HG03280 (cell line): ENCODE measurements around the gene HOOK2.

Experiments used
- ATAC-seq: cut with Tn5 transposase; IDR thresholded peaks from one replicate; pipeline ENCODE4 v1.9.1; 2021; ENCODE audit warnings: mild to moderate bottlenecking, moderate library complexity; ENCODE audit not compliant: unreplicated experiment

Gene HOOK2

GRCh38 chr19:12794196-12794941 is 19.0 kb upstream of the HOOK2 start:
- ATAC-seq, result no peak

DNA sequence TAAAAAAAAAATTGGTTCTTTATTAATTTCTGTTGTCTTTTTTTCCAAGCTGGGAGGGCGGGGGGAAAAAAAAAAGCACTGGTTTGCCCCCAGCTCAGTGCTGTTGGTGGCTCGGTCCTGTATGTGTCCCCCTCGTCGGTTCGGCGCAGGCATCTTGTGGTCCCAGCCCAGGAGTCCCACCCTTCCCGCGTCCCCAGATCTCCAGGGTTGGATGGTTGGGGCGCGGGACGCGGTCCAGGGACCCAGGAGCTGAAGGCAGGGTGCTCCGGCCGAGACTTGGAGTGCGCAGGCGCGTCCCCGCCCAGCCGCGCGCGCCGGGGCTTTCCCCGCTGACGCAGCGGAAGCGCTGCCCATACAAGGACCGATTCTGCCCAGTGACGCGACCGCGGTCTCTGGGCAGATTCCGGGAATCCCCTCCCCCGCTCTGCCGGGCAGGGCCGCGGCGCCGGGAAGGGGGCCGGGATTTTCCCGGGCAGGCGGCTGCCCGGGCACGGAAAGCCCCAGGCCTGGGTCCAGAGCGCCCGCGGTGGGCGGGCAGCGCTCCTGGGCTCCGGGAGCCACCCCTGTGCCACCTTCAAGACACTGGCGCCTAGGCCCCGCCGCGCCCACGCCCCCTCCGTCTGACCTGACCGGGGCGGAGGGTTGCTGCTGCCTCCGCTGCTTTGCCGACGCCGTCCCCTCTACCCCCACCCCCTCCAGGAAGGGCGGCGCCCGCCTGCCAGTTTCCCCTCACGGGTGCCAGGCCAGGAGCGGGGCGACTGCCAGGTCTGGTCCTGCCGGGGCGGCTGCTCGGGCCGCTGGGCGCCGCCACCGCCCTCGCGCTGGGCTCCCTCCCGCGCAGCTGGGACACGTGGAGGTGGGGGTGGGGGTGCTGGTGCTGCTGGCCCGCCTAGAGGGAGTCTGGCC is 18.2 kb upstream of the HOOK2 start:
- ATAC-seq, result peak; percentile 34

DNA sequence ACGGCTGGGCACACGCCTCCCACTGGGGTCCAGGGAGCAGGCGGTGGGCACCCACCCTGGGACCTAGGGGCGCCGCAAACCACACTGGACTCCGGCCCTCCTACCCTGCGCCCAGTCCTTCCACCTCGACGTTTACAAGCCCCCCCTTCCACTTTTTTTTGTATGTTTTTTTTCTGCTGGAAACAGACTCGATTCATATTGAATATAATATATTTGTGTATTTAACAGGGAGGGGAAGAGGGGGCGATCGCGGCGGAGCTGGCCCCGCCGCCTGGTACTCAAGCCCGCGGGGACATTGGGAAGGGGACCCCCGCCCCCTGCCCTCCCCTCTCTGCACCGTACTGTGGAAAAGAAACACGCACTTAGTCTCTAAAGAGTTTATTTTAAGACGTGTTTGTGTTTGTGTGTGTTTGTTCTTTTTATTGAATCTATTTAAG is 17.5 kb upstream of the HOOK2 start:
- no peak for ATAC-seq

GRCh38 chr19:12792051-12792852 is 16.9 kb upstream of the HOOK2 start:
- ATAC-seq, result no peak

DNA sequence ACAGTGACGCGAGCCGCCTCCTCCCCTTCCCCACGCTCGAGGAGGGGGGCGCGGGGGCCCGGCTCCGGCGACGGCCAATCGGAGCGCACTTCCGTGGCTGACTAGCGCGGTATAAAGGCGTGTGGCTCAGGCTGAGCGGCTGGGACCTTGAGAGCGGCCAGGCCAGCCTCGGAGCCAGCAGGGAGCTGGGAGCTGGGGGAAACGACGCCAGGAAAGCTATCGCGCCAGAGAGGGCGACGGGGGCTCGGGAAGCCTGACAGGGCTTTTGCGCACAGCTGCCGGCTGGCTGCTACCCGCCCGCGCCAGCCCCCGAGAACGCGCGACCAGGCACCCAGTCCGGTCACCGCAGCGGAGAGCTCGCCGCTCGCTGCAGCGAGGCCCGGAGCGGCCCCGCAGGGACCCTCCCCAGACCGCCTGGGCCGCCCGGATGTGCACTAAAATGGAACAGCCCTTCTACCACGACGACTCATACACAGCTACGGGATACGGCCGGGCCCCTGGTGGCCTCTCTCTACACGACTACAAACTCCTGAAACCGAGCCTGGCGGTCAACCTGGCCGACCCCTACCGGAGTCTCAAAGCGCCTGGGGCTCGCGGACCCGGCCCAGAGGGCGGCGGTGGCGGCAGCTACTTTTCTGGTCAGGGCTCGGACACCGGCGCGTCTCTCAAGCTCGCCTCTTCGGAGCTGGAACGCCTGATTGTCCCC is 16.1 kb upstream of the HOOK2 start, which contains the start of gene JUNB:
Gene JUNB, plus strand, starts transcription at position 142 of the 706 bp plus-strand sequence. Its CDS starts 286 bp downstream, at position 428.
- peak; percentile 31 for ATAC-seq

DNA sequence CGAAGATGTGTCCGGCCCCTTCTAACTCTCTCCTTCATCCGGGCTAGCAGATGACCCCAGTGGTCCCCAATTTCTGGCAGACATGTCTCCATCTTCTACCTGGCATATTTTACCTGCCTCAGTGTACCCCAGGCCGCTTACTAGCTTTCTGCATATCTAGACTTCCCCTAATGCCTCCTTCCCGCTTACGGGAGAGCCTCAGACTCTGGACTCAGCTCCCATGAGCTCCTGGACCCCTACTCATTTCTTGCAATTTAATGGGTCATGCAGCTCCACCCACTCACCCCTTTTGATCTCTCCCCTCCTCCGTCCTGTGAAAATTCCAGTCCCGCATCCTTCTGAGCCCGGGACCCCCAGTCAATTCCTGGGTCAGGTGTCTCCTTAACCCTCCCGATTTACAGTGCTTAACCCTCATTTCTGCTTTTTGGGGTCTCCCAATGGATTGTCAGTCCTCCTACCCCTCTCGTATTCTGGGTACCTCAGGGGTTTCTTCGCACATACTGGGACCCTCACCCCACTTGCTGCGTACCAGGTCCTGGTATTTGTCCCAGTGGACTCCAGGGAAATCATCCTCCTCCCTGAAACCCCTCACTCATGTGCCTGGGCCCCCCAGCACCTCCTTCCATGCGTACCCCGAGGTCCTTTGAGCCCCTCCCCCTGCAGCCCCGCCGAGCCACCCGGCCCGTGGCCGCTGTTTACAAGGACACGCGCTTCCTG is 15.4 kb upstream of the HOOK2 start:
- ATAC-seq, result no peak

DNA sequence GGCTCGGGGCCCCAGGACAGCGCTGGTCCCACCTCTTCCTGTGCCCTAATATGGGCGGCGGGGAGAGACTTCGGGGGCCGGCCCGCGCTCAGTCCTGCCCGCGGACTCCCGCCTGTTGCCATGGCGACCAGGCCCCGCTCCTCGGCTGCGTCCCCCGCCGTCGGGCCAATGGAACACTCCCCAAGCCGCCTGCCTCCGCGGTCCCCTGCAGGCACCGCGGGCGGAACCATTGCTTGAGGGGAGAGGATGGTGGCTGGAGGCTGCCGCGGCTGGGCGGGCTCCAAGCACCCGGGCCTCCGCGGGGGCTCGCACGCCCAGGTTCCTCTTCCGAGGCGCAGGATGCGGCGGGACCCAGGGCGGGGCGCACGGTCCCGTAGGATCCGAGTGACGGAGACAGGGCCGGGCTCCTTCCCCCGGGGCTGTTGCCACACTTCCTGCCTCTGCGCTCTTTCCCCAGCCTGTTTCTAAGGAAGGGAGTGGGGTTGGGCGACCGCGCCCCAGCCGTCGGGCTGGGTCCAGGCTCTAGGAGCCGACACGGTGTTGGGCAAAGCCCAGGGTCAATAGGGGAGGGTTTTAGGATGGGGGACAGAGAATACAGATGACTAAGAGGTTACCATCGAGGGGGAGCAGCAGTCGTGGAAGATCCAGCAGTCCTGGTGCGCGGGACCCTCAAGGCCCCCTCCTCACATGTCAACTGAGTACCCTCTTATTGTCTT is 14.7 kb upstream of the HOOK2 start:
- peak; percentile 42 for ATAC-seq

DNA sequence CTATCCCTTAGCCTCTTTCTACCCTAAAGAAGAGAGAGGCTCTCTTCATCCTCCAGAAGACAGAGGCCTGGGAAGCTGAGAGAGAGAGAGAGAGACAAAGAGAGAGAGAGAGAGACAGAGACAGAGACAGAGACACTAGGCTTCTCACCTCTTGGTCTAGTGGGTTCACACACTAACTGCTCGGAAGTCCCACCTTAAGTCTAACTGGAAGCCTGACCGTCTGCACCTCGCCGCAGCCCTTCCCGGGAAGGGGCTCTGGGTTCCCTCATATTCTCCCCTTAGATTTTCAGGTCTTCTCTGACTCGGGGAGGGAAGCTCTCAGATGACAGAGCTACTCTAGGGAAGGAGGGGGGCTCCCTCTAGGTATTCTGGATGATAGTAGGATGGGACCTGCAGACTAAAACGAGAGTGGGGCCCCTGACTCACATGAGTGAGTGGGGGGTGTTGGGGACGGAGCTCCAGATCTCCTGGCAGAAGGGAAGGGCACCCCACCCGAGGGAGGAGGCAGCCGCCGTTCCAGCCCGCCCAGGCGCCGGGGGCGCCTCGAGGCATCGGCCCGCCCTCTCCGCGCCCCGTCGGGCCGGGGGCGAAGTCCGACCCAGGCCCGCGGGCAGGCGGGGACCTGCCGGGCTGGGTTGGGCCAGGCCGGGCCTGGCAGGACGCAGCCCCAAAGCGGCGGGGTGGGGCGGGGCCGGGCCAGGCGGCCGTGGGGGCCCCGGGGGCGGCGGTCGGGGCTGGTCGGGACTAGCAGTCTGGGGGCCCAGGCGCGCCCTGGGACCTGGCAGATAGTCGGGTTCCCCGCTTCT is 13.9 kb upstream of the HOOK2 start:
- ATAC-seq, result no peak

- ATAC-seq, result no peak
These were observed 13.3 kb upstream of the HOOK2 start for GRCh38 chr19:12788682-12789097.

GRCh38 chr19:12788042-12788681 is 12.8 kb upstream of the HOOK2 start:
- ATAC-seq, result no peak

DNA sequence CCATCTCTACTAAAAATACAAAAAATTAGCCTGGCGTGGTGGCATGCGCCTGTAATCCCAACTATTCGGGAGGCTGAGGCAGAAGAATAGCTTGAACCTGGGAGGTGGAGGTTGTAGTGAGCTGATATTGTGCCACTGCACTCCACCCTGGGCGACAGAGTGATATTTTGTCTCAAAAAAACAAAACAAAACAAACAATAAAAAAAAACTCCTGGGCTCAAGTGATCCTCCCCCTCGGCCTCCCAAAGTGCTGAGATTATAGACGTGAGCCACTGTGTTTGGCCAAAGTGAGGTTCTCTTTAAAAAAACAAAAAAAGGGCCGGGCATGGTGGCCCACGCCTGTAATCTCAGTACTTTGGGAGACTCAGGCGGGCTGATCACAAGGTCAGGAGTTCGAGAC is 12.1 kb upstream of the HOOK2 start:
- no peak for ATAC-seq

DNA sequence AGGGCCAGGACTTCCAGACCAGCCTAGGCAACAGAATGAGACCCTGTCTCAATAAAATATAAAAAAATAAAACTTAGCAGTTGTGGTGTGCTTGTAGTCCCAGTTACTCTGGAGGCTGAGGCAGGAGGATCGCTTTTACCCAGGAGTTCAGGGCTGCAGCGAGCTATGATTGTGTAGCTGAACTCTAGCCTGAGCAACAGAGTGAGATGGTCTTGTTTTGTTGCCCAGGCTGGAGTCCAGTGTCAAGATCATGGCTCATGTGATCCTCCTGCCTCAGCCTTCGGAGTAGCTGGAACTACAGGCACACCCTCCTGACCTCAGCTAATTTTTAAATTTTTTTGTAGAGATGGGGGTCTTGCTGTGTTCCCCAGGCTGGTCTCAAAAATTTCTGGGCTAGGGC is 11.6 kb upstream of the HOOK2 start:
- no peak for ATAC-seq

DNA sequence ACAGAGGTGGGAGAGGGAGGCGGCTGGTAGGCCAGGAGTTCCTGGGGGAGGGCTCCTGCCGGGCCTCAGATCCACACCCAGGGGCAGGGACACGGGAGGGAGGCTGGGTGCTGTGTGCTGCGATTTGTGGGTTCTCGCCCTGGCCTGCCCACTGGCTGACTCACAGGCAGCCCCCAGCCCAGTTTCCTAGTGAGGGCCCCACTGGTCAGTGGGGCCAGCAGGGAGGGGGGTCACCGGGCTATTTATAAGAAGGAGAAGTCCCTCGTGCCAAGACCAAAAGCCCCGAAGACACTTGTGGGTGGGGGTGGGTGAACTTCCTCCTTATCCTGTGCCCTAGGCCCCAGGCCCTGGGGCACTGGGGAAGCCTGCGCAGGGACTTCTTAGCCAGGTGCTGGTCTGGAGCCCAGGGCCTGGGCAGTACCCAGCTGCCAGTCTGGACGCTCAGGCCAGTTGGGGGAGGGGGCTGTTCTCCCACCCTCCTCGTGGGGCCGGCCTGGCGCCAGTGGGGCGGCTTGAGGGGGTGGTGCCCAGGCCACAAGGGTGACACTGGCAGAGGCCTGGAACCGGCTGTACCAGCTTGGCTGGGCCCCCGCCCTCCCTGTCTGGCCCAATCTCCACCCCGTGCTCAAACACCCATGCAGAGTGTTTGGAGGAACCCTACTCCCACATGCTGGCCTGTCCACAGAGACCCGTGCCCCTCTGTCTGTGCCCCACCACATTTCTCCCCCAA is 11.0 kb upstream of the HOOK2 start:
- no peak for ATAC-seq

GRCh38 chr19:12785431-12786031 is 10.2 kb upstream of the HOOK2 start:
- ATAC-seq, result no peak

DNA sequence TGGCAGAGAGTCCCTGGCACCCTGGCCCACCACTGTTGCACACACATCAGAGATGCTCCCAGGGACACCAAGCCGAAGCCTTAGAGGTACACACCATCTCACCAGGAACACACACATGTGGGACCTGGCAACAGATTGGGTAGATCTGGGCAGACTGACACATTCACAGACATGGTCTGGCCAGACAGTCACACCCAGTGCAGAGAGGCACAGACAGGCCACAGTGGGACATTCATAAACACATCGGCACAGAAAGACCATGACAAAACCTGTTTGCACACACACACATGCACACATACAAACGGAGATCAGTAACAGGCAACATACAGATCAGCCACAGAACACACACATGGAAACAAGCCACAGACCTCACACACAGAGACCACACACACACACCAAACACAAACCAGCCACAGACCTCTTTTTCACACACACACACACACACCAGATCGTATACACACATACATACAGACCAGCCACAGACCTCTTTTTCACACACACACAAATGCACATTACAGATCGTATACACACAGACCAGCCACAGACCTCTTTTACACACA is 9.6 kb upstream of the HOOK2 start:
- no peak for ATAC-seq

- ATAC-seq, result no peak
These were observed 9.1 kb upstream of the HOOK2 start for GRCh38 chr19:12784394-12784870.
